Parathyroid adenoma (tissue), 2 donors: ENCODE results near the gene N4BP2.

Experiments used
- H2AFZ ChIP-seq: fragments of 300-600 bp; sonication (generic); one replicate; pipeline ENCODE4 v1.7.0; 2017; ENCODE audit warnings: antibody characterized with exemption, mild to moderate bottlenecking
- H3K27ac ChIP-seq: fragments of 300-600 bp; sonication (generic); one replicate; pipeline ENCODE4 v1.7.0; 2017
- H3K27me3 ChIP-seq: fragments of 300-600 bp; sonication (generic); one replicate; pipeline ENCODE4 v1.7.0; 2017; ENCODE audit warnings: low read length; ENCODE audit not compliant: control insufficient read depth, insufficient read depth
- H3K36me3 ChIP-seq: fragments of 300-600 bp; sonication (generic); one replicate; pipeline ENCODE4 v1.7.0; 2017; ENCODE audit warnings: low read length; ENCODE audit not compliant: control insufficient read depth, insufficient read depth
- H3K4me1 ChIP-seq: fragments of 300-600 bp; sonication (generic); one replicate; pipeline ENCODE4 v1.7.0; 2017; ENCODE audit warnings: control low read depth
- H3K4me2 ChIP-seq: fragments of 300-600 bp; sonication (generic); one replicate; pipeline ENCODE4 v1.7.0; 2017; ENCODE audit warnings: low read length
- H3K4me3 ChIP-seq: fragments of 300-600 bp; sonication (generic); one replicate; pipeline ENCODE4 v1.7.0; 2017; ENCODE audit warnings: low read depth, low read length
- H3K79me2 ChIP-seq: fragments of 300-600 bp; sonication (generic); one replicate; pipeline ENCODE4 v1.7.0; 2017; ENCODE audit warnings: control low read depth
- H3K9ac ChIP-seq: fragments of 300-600 bp; sonication (generic); one replicate; pipeline ENCODE4 v1.7.0; 2017; ENCODE audit warnings: mild to moderate bottlenecking
- H3K9me3 ChIP-seq: fragments of 300-600 bp; sonication (generic); one replicate; pipeline ENCODE4 v1.7.0; 2017; ENCODE audit warnings: low read length; ENCODE audit not compliant: control insufficient read depth
- TF ChIP-seq, protein P1 (sequence below): fragments of 300-600 bp; sonication (generic); IDR thresholded peaks from one replicate; pipeline ENCODE4 v1.7.0; 2017; ENCODE audit warnings: antibody characterized with exemption, mild to moderate bottlenecking
- donor health status: primary hyperparathyroidism.

Gene N4BP2

DNA sequence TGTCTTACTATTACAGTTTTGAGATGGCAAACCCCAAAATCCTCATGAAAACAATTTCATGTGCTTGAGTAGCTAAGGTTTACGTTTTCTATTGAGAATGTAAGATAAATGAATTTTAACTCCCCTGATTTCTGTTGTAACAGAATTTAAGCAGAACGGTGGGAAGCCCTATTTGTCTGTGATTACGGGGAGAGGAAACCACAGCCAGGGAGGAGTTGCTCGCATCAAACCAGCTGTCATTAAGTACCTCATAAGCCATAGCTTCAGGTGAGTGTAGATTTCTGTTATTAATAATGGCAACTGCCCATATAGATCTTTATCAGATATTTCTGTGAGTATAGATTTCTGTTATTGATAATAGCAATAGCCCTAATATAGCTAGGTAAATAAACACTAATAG, 96.0 kb downstream of the N4BP2 start:
- Histone ChIP-seq H2AFZ (no peak overlapping the region), H3K4me2 (no peak overlapping the region), H3K27ac (no peak overlapping the region), H3K79me2 (no peaks in the 10 kb centered on the region), H3K9ac (no peak overlapping the region), H3K4me1 (no peaks in the 10 kb centered on the region), H3K36me3 (no peaks in the 10 kb centered on the region), H3K27me3 (no peaks in the 10 kb centered on the region), H3K9me3 (no peaks in the 10 kb centered on the region), H3K4me3 (no peak overlapping the region)
- TF ChIP-seq, protein P1, sequence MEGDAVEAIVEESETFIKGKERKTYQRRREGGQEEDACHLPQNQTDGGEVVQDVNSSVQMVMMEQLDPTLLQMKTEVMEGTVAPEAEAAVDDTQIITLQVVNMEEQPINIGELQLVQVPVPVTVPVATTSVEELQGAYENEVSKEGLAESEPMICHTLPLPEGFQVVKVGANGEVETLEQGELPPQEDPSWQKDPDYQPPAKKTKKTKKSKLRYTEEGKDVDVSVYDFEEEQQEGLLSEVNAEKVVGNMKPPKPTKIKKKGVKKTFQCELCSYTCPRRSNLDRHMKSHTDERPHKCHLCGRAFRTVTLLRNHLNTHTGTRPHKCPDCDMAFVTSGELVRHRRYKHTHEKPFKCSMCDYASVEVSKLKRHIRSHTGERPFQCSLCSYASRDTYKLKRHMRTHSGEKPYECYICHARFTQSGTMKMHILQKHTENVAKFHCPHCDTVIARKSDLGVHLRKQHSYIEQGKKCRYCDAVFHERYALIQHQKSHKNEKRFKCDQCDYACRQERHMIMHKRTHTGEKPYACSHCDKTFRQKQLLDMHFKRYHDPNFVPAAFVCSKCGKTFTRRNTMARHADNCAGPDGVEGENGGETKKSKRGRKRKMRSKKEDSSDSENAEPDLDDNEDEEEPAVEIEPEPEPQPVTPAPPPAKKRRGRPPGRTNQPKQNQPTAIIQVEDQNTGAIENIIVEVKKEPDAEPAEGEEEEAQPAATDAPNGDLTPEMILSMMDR, result no peak

DNA sequence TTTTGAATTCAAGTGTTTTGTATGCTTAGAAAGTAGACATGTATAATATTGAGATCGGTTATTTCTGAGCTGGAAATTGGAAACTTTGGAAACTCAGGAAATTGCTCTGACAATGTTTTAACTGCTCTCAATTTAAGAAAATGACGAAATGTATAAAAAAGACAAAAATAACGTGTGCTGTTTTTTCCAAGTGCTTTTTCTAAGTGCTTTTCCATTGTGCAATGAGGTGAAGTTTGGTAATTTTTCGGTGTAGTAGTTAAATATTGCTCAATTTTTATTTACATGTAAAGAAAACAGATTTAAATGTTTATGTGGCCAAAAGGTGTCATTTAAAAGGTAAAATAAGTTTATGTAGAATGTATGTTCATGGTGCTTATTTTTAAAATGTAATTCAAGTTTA, 100.8 kb downstream of the N4BP2 start:
- Histone ChIP-seq H3K9ac (no peak overlapping the region), H3K27me3 (no peaks in the 10 kb centered on the region), H3K9me3 (no peaks in the 10 kb centered on the region), H3K4me1 (no peaks in the 10 kb centered on the region), H3K79me2 (no peaks in the 10 kb centered on the region), H3K27ac (no peak overlapping the region), H2AFZ (no peak overlapping the region), H3K36me3 (no peaks in the 10 kb centered on the region), H3K4me2 (no peak overlapping the region), H3K4me3 (no peak overlapping the region)
- TF ChIP-seq, protein P1, result no peak

DNA sequence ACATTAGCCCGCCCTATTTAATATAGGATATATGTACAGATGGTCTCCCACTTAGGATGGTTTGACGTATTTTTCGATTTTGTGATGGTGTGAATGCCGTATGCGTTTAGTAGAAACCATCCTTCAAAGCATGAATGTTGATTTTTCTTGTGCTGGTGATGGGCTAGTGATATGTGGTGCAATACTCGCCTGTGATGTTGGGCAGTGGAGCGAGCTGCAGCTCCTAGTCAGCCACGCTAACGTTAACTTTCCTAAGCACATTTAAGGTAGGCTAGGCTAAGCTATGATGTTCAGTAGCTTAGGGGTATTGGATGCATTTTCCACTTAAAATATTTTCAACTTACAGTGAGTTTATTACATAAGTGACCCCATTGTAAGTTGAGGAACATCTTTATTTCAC, 103.6 kb downstream of the N4BP2 start:
- TF ChIP-seq, protein P1, result no peak
- H3K4me3 ChIP-seq, result no peak overlapping the region
- H3K27me3 ChIP-seq, result no peaks in the 10 kb centered on the region
- no peaks in the 10 kb centered on the region for H3K36me3 ChIP-seq
- no peaks in the 10 kb centered on the region for H3K4me1 ChIP-seq
- H3K4me2 ChIP-seq, result no peak overlapping the region
- H3K27ac ChIP-seq, result no peak overlapping the region
- H3K9me3 ChIP-seq, result no peaks in the 10 kb centered on the region
- H3K9ac ChIP-seq, result no peak overlapping the region
- no peak overlapping the region for H2AFZ ChIP-seq
- no peaks in the 10 kb centered on the region for H3K79me2 ChIP-seq

DNA sequence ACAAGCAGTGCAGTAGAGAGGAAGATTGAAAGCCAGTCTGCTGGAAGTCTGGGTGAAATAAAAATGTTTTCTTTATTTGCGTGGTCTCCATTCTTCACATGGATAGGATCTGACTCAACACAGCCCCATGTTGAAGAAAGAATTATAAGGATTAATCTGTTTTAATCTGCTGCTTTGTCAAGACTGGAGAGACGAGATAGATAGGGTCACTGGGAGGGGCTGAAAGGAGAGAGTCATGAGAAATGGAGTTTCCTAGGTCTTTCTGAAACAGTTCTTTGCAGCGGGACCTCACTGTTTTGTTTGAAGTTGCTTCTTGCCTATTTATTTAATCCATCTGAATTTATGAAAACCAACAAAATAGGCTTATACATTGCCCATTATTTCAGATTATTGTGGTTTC, 107.8 kb downstream of the N4BP2 start:
- H3K36me3 ChIP-seq, result no peaks in the 10 kb centered on the region
- H3K79me2 ChIP-seq, result no peaks in the 10 kb centered on the region
- H3K4me1 ChIP-seq, result no peaks in the 10 kb centered on the region

DNA sequence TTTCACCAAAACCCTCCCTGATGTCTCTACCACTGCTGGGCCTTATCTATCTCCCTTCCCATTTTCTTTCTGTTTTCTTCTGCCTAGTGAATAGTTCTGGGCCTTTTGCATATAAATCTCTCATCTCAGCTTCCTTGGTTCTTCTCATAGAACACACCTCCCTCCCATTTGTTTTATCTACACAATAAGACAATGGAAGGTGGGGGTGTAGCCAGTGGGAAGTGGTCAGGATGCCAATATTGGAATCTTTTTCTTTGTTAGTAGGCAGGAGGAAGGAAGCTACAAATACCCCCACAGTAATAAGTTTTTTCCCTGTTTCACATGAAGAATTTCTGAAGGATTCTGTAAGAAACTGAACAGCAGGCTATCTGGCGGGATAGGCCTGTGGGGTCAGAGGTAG, 109.3 kb downstream of the N4BP2 start:
- no peaks in the 10 kb centered on the region for H3K4me1 ChIP-seq
- H3K27me3 ChIP-seq, result no peaks in the 10 kb centered on the region
- no peaks in the 10 kb centered on the region for H3K79me2 ChIP-seq
- no peak overlapping the region for H3K27ac ChIP-seq
- H3K4me3 ChIP-seq, result no peak overlapping the region
- H3K36me3 ChIP-seq, result no peaks in the 10 kb centered on the region
- TF ChIP-seq, protein P1, result no peak
- no peak overlapping the region for H2AFZ ChIP-seq
- H3K9me3 ChIP-seq, result no peaks in the 10 kb centered on the region
- H3K9ac ChIP-seq, result no peak overlapping the region
- no peak overlapping the region for H3K4me2 ChIP-seq

More for the DNA sequence above, 107.8 kb downstream of the N4BP2 start:
- H2AFZ ChIP-seq, result no peak overlapping the region
- no peaks in the 10 kb centered on the region for H3K27me3 ChIP-seq
- no peak overlapping the region for H3K4me2 ChIP-seq
- TF ChIP-seq, protein P1, result no peak
- no peak overlapping the region for H3K27ac ChIP-seq
- no peak overlapping the region for H3K9ac ChIP-seq
- no peaks in the 10 kb centered on the region for H3K9me3 ChIP-seq
- H3K4me3 ChIP-seq, result no peak overlapping the region
